IPS-NIHi11 (cell line): Measurements from ENCODE around the gene AKT1S1.

Experiments used
- DNase-seq: peaks from one replicate; pipeline ENCODE4 v3.0.0; 2012; ENCODE audit warnings: mixed read lengths, low spot score

Gene AKT1S1

DNA sequence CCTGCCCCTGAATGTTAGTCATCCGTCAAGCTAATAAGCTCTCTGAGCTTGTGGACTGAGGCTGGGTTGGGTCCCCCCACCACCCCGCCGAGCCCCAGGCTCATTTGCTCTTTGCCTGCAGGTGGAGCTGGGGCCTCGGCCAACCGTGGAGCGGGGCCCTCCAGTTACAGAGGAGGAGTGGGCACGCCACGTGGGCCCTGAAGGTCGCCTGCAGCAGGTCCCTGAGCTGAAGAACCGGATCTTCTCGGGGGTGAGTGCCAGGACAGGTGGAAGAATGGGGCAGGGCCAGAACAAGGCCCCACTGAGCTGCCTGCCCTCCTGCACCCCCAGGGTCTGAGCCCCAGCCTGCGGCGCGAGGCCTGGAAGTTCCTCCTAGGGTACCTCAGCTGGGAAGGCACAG lies 5.5 kb upstream of the AKT1S1 start:
- no peak for DNase-seq

DNA sequence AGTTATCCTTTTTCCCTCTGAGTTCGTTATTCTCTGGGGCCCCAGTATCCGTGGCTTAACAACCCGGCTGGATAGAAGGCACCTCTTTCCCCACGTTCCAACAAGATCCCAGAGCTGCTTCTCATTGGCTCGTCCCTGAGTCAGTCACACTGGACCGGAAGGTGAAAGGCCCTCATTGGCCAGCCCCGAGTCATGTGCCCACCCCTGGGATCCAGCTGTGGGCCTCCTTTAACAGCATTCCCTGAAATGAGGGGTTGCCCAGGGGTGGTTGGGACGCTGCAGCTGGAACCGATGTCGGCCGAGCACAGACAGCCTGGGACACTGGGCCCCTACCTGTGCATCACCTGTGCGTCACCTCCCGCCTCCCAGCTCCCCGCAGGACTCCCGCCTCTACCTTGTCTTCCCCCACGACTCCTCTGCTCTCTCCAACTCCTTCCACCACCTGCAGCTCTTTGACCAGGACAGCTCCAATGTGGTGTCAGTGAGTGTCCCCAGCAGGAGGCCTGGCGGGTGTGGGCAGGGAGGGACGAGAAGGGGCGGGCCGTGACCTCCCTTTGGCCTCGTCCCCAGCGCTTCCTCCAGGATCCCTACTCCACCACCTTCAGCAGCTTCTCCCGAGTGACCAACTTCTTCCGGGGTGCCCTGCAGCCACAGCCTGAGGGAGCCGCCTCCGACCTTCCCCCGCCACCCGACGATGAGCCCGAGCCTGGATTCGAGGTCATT lies 4.7 kb upstream of the AKT1S1 start:
- peak; percentile 67 for DNase-seq

DNA sequence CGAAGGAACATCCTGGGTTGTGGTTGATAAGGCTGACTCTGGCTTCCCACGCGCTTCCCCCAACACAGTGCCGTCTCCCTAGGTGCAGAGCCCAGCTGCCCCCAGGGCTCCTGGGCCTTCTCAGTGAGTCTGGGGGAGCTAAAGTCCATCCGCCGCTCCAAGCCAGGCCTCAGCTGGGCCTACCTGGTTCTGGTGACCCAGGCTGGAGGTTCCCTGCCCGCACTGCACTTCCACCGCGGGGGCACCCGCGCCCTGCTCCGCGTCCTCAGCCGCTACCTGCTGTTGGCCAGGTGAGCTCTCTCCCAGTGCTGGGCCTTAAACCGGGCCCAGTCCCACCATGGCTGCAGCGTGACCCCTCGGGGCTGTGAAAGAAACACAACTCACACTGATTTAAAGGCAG lies 4.0 kb upstream of the AKT1S1 start:
- DNase-seq, result no peak

DNA sequence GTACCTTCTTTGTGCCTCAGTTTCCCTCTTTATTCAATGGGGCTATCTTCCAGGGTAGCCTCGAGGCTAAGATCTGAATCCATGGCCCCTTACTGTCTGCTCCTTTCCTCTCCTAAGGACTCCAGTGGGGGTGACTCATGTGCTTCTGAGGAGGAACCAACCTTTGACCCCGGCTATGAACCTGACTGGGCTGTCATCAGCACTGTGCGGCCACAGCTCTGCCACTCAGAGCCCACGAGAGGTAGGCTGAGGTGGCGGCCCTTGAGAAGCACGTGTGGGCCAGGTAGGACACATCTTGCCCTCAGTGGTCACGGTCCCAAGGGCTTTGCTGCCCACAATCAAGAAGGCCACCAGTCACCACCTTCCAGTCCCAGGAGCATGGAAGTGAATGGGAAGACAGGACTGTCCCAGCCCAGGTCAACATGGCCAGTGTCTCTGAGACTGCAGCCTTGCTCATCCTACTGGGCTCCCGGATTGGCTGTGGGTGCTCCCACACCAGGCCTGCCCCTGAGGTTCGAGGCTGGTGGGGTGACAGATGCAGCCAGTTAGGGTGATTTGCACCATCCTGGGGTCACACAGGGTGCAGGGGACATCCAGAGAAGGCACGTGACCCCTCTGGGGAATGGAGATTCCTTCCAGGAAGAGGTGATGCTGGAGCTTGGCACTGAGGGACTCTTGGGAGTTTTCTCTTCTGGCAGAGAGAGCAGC lies 3.2 kb upstream of the AKT1S1 start:
- DNase-seq, result no peak

DNA sequence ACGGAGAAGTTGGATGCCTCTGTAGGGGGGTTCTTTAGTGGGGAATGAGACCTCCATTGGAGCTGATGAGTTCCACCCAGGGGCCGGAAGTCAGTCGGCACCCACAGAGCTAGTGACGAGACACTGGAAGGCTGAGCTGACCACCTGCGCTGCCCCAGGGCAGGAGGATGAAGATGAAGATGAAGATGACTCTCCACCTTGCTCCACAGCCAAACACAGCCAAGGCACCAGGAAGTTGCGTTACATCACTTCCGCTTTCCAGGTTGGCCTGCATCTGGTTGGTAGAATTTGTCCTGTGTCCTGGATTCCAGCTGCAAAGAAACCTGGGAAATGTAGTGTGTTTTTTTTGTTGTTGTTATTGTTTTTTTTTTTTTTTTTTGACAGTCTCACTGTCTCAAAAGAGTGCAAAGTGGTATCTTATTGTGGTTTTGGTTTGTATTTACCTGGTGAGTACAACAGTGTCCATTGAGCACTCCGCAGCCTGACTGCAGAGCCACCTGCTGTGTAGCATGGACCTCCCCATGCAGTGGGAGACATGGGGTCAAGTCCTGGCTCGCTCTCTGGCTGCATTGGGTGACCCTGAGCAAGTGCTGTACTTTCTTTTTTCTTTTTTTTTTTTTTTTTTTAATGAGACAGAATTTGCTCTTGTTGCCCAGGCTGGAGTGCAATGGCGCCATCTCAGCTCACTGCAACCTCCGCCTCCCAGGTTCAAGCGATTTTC lies 2.2 kb upstream of the AKT1S1 start:
- DNase-seq, result no peak

- no peak for DNase-seq
Measured at GRCh38 chr19:49878744-49879070, 1.6 kb upstream of the AKT1S1 start.

- peak; percentile 97 for DNase-seq
Measured at GRCh38 chr19:49877879-49878743, 956 bp upstream of the AKT1S1 start.

DNA sequence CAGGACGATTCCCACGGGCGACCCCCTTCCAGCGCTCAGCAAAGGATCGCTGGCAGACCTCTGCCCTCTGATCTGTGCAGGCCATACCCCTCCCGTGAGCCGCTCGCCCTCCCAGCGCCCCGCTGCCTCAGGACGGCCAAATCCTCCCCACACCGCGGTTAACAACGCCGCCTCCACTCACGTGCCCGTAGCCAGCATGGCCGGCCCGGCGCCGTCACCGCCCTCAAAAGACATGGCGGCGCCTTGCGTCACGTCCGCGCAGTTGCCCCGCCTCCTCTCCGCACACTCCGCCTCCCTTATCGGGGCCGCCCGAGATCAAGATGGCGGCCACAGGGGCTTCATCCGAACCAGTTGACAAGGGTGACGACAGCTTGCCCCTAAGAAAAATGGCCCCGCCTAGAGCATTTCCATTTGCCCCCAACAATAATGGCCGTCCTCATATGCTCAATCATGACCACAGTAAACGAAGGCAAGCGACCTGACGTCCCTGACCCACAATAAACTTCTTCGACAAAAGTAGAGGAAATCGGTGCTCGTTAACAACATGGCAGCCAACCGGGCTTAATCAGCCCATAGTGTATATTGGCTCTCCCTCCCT lies 634 bp downstream of the AKT1S1 start:
- peak; percentile 75 for DNase-seq

DNA sequence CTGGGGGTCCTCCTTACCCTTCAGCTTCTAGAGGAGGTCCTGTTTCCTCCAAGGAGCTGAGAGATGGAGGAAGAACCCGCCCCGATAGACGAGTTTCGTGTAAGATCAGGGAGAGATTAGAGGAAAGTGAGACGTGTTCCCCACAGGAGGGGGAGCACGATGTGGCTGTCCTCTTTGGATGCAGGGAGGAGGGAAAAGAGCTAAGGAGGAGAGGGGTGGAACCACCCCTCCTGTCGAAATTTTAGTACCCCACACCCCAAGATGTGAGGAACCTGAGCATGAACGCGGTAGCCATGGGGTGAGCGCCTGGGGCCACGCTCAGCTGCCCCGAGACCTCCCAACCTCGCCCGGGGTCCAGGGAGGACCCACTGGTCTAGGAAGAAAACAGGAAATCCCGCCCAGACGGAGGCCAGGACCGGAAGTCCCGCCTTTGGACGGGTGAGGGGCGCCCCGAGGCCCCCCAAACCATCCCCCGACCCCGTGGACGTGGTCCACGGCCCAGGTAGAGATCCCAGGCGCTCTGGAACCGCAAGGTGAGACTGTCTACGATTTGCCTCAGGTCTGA lies 1.2 kb downstream of the AKT1S1 start:
- DNase-seq, result no peak

- DNase-seq, result no peak
Measured at GRCh38 chr19:49875177-49875576, 2.0 kb downstream of the AKT1S1 start.

DNA sequence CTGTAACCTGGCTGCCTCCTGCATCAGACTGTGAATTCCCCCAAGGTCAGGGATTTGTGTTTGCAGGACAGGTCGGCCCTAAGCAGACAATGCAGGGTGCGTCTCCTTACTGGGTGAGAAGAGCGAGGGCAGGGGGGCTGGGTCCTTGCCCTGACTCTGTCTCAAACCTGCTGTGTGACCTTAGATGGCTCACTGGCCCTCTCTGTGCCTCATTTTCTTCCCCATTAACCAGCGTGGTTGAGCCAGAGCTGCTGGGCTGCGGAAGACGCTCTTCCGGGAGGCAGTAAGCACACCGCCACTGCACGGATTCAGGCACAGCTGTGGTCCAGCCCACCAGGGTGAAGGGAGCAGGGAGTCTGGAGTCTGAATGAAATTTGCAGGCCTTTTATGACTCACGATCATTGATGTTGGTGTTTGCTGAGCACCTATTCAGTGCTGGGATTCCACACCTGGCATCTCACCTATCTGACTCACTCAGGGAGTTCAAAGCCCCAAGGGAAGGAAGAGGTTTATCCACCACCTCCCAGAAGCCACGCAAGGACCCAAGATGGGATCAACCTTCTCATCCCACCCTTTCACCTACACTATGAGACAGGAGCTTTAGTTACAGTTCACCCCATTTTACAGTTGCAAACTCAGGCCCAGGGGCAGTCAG lies 2.5 kb downstream of the AKT1S1 start:
- DNase-seq, result no peak

- no peak for DNase-seq
Measured at GRCh38 chr19:49873834-49874233, 3.3 kb downstream of the AKT1S1 start.

- no peak for DNase-seq
Measured at GRCh38 chr19:49873129-49873521, 4.0 kb downstream of the AKT1S1 start.

GRCh38 chr19:49872245-49873128 lies 4.7 kb downstream of the AKT1S1 start:
- DNase-seq, result no peak

- no peak for DNase-seq
Measured at GRCh38 chr19:49871349-49871985, 5.7 kb downstream of the AKT1S1 start.

DNA sequence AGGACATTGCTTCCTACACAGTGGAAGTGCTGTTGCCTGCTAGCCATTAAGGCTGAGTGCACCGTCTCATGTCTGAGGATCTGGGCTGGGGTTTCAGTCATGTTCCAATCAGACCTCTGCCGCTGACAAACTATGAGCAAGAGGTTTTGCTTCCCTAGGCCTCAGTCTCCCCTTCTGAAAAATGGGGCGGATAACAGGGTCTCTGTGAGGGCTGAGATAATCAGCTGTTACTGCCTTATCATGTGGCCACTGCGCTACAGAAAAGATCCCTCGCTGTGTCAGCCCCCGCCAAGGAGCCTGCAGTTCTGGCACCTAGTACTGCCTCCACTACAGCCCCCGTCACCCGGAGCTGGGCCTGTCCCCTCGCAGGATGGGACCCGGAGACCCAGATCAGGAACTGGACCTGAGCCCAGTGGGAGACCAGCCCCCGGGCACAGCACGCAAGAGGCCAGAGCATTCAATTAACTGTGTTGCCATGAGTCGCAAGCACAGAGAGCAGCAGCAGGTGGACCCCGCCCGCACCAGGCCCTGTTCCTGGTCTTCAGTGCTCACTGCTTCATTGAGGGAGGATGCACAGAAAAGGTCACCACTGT lies 6.8 kb downstream of the AKT1S1 start:
- DNase-seq, result no peak

GRCh38 chr19:49869484-49870308 lies 7.5 kb downstream of the AKT1S1 start:
- DNase-seq, result peak; percentile 82

- DNase-seq, result no peak
Measured at GRCh38 chr19:49869009-49869483, 8.1 kb downstream of the AKT1S1 start.
